K562 treated with DMSO at 1 percent for 4 hours (cell line): ENCODE results near the gene MAPRE3. TPM values are rescaled to one million over a fixed set of nuclear protein-coding genes. Genes with fewer than 3 reads are reported as not detected.

Experiments
- total RNA-seq: library from RNA; unstranded; fragments of 300-600 nt; gene quantifications from 2 replicates; pipeline ENCODE4 v1.2.3, GENCODE V29; 2022; ENCODE audit not compliant: insufficient read depth

Gene MAPRE3
- 43.0 and 53.3 TPM in 2 replicates for total RNA-seq

DNA sequence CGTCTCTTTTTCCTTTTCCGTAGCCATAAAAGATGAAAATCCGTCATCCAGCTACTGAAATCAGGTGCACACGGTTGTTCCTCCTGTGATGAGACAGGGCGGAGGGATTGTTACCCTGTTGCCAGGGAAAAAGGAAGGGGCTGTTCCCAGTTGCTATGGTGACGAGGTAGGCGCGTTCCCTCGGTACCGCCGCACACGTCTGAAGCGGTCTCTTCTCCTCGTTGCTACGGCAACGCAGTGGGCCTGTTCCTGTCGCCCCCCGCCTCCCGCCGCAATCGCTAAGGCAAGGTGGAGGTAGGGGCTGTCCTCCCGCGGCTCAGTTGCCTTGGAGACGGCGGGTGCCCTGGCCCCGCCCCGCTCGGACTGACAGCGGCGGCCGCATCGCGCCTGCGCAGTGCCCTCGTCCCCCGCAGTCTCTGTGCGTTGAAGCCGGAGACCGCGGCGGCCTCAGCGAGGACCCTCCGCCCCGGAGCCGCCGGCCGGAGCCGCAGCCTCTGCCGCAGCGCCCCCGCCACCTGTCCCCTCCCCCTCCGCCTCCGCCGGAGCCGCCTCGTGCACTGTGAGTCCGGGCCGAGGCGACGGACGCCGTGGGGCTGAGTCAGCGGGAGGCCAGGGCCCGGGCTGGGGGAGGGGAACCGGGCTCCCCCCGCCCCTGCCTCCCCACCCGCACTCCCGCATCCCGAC is at the start of gene MAPRE3:
MAPRE3 (plus strand) TSS at position 394 of the 684 bp plus-strand sequence. CDS start 51,582 bp downstream, outside the sequence.

DNA sequence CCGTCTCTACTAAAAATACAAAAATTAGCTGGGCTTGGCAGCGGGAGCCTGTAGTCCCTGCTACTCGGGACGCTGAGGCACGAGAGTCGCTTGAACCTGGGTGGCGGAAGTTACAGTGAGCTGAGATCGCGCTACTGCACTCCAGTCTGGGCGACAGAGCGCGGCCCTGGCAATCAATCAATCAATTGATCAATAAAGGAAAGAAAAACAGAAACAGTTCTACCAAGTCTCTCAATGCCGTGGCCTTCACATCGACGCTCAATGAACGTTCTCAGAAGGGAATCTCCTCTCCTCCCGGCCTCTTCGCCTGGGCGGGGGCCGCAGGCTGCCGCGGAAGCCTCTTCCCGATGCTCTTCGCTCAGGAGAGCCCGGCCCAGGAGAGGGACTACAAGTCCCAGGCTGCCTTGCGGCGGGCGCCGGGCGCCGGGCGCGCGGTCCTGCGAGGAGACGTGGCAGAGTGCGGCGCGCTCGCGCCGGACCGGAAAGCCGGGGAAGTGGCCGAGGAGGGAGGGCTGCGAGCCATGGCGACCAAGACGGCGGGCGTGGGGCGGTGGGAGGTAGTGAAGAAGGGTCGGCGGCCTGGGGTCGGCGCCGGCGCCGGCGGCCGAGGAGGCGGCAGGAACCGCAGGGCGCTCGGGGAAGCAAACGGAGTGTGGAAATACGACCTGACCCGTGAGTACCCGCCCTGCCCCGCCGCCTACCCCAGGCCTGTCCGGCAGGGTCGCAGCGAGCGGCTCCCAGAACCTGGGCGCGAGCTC is 62.2 kb downstream of the MAPRE3 start, which contains the start of gene TMEM214:
TMEM214 (plus strand) TSS at position 471 of the 758 bp plus-strand sequence; CDS start at position 522, 51 bp downstream.

DNA sequence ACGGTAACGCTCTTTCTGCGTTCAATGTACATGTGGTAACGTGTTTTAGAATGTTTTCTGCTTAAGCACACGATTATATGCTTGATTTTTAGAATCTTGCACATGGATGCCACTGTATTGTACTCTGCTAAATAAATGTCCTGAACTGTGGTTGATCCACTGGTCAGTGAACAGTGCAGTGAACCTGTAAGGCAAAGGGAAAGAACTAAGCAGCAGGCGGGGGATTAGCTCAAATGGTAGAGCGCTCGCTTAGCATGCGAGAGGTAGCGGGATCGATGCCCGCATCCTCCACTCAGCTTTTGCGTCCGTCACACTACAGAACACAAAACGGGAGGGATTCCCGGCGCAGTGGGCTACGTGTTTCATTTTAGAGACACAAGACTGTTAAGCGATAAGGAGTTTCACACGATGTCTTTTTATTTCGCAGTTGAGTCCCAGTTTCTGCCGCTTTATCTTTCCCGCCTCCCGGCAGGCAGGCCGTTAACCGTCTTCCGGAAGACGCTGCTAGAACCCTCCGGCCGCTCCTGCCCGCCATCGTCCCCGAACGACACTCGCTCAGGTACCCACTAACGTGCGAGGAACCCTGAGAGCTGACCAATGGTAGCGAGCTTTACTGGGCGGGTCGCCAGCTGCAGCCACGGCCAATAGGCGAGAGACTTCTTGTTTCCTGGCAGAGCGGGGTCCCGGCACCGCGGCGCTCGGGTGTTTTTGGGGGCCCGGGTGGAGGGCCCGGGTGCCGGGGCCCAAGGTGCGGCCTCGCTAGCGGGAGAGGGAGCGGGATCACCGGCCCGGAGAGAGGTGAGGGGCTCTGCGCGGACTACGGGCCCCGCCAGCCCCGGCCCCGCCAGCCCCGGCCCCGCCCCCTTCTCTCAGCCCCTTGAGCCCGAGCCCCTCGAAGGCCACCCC is 80.8 kb downstream of the MAPRE3 start, which contains the start of gene AGBL5:
AGBL5 (plus strand) TSS at position 673 of the 906 bp plus-strand sequence. CDS start 1,291 bp downstream, outside the sequence.

DNA sequence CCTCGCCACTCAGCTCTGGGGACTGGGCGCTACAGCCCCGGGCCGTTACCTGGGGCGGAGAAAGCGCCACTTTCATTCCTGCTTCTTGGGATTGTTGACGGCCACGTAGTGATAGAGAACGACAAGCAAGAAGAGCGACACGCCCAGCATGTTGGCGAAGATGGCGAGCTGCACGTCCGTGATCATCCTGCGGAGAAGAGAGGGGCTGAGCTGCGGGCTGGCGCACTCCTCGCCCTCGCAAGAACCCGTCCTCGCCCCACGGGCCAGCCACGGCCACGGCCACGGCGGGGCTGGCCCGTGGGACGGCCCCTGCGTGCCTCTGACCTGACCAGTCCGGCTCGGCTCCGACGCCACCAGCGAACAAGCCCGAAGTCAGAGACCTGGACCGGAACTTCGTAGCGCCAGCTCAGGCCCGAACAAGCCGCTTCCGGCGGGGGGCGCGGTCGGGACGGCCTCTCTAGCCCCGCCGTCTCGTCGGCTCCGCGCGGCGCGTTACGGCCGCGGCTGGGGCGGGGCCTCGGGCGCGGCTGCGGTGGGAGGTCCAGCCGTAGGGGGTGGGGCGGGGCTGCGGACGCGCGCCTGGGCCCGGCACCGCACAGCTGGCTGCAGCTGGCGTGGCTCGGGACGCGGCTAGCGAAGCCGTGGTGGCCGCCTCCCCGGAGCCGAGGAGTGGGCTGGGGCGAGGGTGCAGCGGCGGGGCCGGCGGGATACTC is 101.0 kb downstream of the MAPRE3 start, which contains the start of gene OST4:
OST4 (minus strand) TSS at position 378 of the 713 bp plus-strand sequence.

Other genes starting within 250 kb of the MAPRE3 start
- 9.6 and 9.7 TPM in 2 replicates for gene SLC35F6, start 206.4 kb upstream of the MAPRE3 start, total RNA-seq
- 36.9 and 46.6 TPM in 2 replicates for gene CENPA, start 184.6 kb upstream of the MAPRE3 start, total RNA-seq
- not detected in 2 replicates for gene DPYSL5, start 122.5 kb upstream of the MAPRE3 start, total RNA-seq
- gene TMEM214, start 62.3 kb downstream of the MAPRE3 start, total RNA-seq = 99.6 and 101 TPM in 2 replicates
- gene AGBL5, start 81.0 kb downstream of the MAPRE3 start, total RNA-seq = 45.1 and 50.9 TPM in 2 replicates
- gene OST4, start 101.0 kb downstream of the MAPRE3 start, total RNA-seq = 210 and 258 TPM in 2 replicates
- 1.2 and 1.4 TPM in 2 replicates for gene EMILIN1, start 108.0 kb downstream of the MAPRE3 start, total RNA-seq
- 17.1 and 19.4 TPM in 2 replicates for gene KHK, start 116.1 kb downstream of the MAPRE3 start, total RNA-seq
- gene CGREF1, start 148.5 kb downstream of the MAPRE3 start, total RNA-seq = 1.3 TPM in 1 of 2 replicates, not detected in the other
- not detected in 2 replicates for gene ABHD1, start 153.2 kb downstream of the MAPRE3 start, total RNA-seq
- gene PREB, start 164.0 kb downstream of the MAPRE3 start, total RNA-seq = 71.3 and 72.7 TPM in 2 replicates
- gene PRR30, start 168.8 kb downstream of the MAPRE3 start, total RNA-seq = not detected in 2 replicates
- gene TCF23, start 178.4 kb downstream of the MAPRE3 start, total RNA-seq = not detected in 2 replicates
- 87.2 and 192 TPM in 2 replicates for gene ATRAID, start 241.4 kb downstream of the MAPRE3 start, total RNA-seq
- 36.2 and 42.0 TPM in 2 replicates for gene SLC5A6, start 241.6 kb downstream of the MAPRE3 start, total RNA-seq
- 56.2 and 60.6 TPM in 2 replicates for gene CAD, start 246.7 kb downstream of the MAPRE3 start, total RNA-seq